Stimulated activated CD4-positive, alpha-beta T cell treated with anti-CD3 and anti-CD28 coated beads, Interleukin-1b, Interleukin-23, amount 100 ng/mL, for 4 hours (primary cell): ENCODE measurements around the gene KLHL26.

Source experiments
- DNase-seq, 2 donors: peaks; one replicate each; pipeline ENCODE4 v3.0.0-alpha.2; 2020; ENCODE audit warnings: low read depth in 2 of 2

The KLHL26 gene

DNA sequence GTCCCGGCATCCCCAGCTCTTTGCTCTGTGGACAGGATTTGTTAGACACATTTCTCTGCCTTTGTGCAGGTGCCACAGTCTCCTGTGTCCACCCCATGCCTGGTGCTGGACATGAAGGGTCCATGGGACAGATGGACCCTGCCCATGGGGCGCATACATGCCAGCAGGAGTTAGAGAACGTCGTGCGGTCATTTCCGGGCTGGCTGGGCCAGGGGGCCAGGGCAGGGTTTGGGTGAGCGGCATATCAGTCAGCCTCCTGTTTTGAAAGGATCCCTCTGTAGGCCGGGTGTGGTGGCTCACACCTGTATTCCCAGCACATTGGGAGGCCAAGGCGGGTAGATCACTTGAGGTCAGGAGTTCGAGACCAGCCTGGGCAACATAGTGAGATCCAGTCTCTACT, 11.0 kb downstream of the KLHL26 start:
- no peak for DNase-seq

GRCh38 chr19:18648973-18649315, 12.1 kb downstream of the KLHL26 start:
- DNase-seq = no peak

GRCh38 chr19:18649371-18650020, 12.7 kb downstream of the KLHL26 start:
- no peak for DNase-seq

DNA sequence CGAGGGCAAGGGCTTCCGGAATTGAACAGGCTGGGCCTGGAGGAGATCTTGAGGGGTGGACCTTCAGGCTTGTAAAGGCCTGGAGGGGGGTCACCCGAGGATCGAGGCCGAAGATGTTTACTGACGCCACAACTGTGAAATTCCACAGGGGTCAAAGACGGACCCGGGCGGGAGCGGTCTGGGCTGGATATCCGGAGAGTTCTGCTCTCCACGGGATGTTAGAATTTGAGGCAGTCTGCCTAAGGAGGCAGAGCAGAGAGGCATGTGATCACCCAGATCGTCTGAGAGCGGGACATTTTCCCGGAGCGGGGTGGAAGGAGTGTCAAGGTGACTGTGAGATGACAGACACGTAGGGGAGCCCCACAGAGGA, 13.2 kb downstream of the KLHL26 start:
- no peak for DNase-seq

GRCh38 chr19:18650468-18651041, 13.7 kb downstream of the KLHL26 start:
- no peak for DNase-seq

DNA sequence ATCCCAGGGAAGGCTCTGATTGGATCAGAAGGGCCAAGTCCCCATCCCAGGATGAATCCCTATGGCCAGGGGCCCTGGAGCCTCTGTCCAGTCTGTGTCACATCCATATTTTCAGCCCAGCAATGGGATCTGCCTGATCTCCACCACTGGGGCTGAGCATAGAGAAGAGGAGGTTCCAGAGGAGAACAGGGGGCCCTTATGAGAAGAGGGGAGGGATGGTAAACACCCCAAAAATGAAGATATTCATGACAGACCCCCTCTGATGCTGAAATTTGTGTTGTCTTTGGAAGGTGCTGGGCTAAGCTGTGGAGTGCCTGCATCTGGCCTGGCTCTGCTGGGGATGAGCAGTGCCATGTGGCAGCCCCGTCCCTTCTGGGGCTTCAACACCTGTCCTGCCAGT, 14.5 kb downstream of the KLHL26 start:
- no peak for DNase-seq

DNA sequence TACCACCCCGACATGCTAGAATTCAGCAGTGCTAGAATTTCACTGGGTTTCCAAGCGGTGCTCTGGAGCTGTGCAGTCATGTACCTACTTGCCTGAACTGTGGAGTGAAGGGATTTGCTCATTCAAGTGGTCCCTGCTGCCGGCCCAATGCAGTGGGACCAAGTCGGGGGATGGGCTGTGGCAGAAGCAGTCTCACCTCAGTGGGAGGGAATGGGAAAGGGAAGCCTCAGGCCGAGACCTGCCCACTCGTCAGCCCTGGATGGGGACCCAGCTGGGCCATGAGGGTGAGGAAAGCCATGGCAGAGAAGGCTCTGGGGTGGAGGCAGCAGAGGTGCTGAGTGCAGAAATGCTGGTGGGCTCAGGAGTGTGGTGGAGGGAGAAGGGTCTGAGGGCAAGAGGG, 14.9 kb downstream of the KLHL26 start:
- no peak for DNase-seq

DNA sequence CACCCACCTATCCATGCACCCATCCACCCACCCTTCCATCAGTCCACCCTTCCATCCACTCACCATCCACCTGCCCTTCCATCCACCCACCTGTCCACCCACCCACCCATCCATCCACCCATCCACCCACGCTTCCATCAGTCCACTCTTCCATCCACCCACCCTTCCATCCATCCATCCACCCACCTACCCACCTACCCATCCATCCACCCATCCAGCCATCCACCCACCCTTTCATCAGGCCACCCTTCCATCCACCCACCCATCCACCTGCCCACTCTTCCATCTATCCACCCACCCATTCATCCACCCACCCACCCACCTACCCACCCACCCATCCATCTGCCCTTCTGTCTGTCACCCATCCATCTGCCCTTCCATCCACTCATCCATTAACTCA, 17.0 kb downstream of the KLHL26 start:
- no peak for DNase-seq

GRCh38 chr19:18654469-18654868, 17.6 kb downstream of the KLHL26 start:
- no peak for DNase-seq

- DNase-seq = no peak
Observed at GRCh38 chr19:18655173-18655844, 18.5 kb downstream of the KLHL26 start.

GRCh38 chr19:18656337-18657086, 19.7 kb downstream of the KLHL26 start:
- no peak for DNase-seq

DNA sequence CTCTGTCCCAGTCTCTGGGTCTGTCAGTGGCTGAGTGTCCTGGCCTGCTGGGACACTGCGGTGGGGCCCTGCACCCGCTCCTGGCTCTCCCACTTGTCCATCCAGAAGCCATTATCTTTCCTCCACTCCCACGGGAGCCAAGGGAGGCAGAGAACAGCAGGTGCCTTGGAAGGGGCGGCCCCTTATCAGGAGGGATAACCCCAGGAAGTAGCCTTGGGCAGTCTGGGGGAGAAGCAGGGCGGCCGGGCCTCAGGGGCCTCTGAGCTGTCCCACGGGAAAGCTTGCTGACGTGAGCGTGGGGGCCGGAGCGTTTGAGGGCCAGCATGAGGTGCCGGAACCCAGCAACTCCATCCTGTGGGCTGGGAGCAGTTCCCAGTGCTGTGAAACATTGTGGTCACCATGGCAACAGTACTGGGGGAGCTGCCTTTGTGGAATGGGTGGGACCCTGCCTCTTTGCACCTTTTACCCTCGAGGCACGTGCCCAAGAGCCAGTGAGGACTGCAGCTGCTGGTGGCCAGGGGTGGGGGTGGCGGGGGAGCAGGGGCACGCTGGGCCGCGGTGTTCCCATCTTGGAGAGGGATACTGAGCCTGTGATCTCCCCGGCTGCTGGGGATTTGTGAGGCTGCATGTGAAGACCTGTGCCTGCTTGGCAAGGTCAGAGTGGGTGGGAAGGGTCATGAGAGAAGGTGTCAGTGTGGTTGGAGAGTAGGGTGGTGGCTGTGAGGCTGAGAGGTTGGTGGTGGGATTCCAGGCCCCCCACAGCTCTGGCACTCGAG, 20.9 kb downstream of the KLHL26 start:
- DNase-seq = no peak

GRCh38 chr19:18658366-18658855, 21.6 kb downstream of the KLHL26 start:
- no peak for DNase-seq

DNA sequence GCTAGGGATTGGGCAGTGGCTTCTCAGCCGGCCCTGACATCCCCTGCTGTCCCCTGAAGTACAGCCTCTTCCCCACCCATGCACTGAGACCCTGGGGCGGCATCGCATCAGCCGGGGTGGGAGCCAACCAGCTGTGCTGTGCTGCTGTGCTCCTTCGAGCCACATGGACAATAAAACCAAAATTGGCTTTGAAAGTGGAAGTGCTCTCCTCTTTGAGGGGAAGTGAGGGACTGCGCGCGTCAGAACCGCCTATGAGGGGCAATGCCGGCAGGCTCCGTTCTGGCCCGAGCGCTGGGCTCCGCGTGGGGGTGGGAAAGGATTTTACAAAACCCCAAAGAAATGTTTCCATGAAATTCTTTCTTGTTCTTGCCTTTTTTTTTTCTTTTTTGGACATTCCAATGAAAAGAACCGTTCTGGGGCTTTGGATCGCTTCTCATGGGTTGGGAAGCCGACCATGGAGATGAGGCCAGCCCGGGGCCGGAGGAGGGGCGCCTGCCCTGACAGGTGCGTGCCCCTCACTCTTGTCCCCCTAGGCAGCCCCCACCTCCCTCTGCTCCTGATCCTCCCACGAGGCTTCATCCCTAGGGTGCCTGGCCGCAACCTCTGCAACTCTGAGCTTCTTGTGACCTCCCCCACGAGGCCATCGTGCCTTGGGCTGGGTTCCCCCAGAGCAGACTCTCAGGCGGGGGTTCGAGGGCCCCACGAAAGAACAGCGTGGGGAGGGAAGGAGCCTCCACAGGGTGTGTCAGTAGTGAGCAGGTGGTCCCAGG, 22.6 kb downstream of the KLHL26 start:
- DNase-seq = no peak

DNA sequence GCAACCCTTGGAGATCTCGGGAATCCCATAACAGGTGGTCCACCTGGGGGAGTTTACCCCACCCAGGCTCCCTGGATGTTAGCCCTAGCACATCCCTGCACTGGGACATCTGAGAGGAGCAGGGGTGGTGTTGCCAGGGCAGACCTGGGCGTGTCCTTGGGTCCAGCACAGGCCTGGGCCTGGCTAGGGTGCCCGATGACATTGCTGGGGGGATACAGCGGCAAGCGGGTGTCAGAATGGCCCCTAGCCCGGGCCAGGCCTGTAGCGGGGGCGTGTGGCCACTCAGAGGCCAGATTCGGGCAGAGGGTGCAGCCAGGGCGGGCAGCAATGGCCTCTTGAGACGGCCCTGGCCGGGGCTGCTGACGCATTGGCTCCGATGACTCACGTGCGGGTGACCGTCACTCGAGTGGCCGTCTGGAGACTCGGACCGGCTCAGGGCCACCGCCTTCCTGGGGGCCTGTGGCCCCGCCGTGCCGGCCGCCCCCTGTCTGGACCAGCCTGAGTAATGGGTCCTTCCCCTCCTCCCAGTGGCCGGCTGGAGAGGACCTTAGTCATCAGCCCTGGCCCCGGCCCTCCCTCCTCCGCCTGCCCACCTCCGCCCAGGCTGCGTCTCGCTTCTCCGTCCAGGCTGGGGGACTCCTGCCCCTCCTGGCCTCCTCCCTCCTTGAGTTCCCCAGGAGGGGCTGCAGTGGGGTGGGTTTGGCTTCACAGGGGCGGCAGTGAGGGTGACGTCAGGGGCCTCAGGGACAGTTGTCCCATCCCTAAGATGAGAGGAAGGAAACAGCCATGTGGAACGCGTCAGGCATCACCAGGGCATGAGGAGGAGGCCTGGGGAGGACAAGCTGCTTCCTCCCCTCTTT, 23.5 kb downstream of the KLHL26 start:
- no peak for DNase-seq

DNA sequence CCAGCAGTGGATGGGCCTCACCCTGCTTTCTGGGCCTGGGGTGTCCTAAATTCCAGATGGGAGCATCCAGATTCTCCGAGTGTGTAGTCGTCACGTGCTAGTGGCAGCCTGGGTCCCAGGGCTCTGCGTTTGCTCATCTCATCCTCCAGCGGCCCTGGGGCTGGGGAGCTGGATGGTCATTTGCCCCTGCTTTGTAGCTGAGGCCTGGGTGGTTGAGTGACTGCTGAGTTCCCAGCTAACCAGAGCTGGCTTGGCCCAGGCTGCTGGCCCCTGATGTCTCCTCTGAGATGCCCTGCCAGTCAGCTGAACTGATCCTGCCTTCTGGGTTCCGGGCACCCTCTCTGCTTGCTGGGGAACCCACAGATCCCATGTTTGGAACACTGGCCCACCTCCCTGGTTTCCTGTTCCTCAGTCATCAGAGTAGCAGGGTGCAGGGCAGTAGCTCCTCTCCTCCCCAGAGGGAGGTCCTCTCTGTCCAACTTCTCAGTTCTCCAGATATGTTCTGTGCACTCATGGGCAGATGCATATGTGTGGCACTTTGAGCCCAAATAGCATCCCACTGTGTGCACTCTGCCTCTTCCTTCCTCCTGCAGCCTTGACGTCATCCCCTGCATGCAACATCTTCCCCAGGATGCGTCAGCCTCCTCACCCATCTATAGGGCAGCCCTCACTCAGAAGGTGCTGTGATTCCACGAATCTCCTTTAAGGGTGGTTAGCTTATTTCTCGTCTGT, 24.3 kb downstream of the KLHL26 start:
- DNase-seq = no peak

GRCh38 chr19:18662972-18663732, 26.3 kb downstream of the KLHL26 start:
- no peak for DNase-seq

DNA sequence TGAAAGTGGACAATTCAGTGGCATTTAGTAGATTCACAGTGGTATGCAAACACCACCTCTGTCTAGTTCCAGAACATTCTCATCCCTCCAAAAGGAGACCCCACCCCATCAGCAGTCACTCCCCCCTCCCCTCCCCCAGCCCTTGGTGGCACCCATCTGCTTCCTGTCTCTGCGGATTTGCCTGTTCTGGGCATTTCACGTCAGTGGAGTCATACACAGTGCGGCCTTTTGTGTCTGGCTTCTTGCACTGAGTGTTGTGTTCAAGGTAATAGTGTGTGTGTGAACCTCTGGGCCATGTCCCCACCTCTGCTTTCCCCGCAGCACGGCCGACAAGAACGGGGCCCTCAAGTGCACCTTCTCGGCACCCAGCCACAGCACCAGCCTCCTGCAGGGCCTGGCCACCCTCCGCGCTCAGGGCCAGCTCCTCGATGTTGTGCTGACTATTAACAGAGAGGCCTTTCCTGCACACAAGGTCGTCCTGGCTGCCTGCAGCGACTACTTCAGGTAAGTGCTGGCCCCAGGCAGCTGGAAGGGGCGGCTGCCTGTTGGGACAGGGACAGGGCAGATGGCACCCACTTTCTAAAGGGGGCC, 27.2 kb downstream of the KLHL26 start:
- DNase-seq = no peak
